HG03469 (cell line): ENCODE results near the gene TAPBP.
A peak's percentile ranks its signal among the peaks of the same experiment; 100 is the strongest.

Experiments
- ATAC-seq: cut with Tn5 transposase; IDR thresholded peaks from one replicate; pipeline ENCODE4 v1.9.1; 2021; ENCODE audit warnings: mild to moderate bottlenecking, moderate library complexity, moderate number of reproducible peaks; ENCODE audit not compliant: unreplicated experiment

The TAPBP gene

GRCh38 chr6:33320315-33321181, 6.7 kb upstream of the TAPBP start:
- ATAC-seq, result no peak

GRCh38 chr6:33319939-33320314, 6.0 kb upstream of the TAPBP start:
- ATAC-seq, result no peak

- no peak for ATAC-seq
Measured at GRCh38 chr6:33318426-33319073, 4.7 kb upstream of the TAPBP start.

GRCh38 chr6:33317669-33318425, 4.0 kb upstream of the TAPBP start, which contains the start of gene ZBTB22:
ZBTB22 (minus strand) TSS chr6:33317744; CDS start chr6:33316916, 828 bp downstream.
- peak; percentile 34 for ATAC-seq

- no peak for ATAC-seq
Measured at GRCh38 chr6:33317419-33317668, 3.5 kb upstream of the TAPBP start.

- ATAC-seq, result no peak
Measured at GRCh38 chr6:33316603-33317418, 2.9 kb upstream of the TAPBP start.

GRCh38 chr6:33315793-33316602, 2.1 kb upstream of the TAPBP start:
- no peak for ATAC-seq

GRCh38 chr6:33314943-33315792, 1.3 kb upstream of the TAPBP start:
- ATAC-seq, result no peak

- no peak for ATAC-seq
Measured at GRCh38 chr6:33314515-33314942, 651 bp upstream of the TAPBP start.

GRCh38 chr6:33313105-33313708, 671 bp downstream of the TAPBP start:
- no peak for ATAC-seq

GRCh38 chr6:33312361-33313104, 1.3 kb downstream of the TAPBP start:
- ATAC-seq, result no peak

- no peak for ATAC-seq
Measured at GRCh38 chr6:33306356-33306755, 7.5 kb downstream of the TAPBP start.

- no peak for ATAC-seq
Measured at GRCh38 chr6:33305052-33305451, 8.8 kb downstream of the TAPBP start.

GRCh38 chr6:33304216-33304615, 9.7 kb downstream of the TAPBP start:
- ATAC-seq, result no peak

- no peak for ATAC-seq
Measured at GRCh38 chr6:33301877-33302276, 12.0 kb downstream of the TAPBP start.

- ATAC-seq, result peak; percentile 40
Measured at GRCh38 chr6:33299237-33299944, 14.5 kb downstream of the TAPBP start.

- ATAC-seq, result no peak
Measured at GRCh38 chr6:33298773-33299236, 15.1 kb downstream of the TAPBP start, which contains the start of gene RGL2. RGL2 (minus strand) TSS chr6:33298942; CDS start chr6:33298610, 332 bp downstream.
